PFSK-1 (cell line): ENCODE measurements around the gene TARBP1.

Experiments used
- FOXP2 ChIP-seq: optimal IDR thresholded peaks from 2 replicates; pipeline ENCODE3; 2011; ENCODE audit warnings: borderline replicate concordance, control low read depth, inconsistent platforms; ENCODE audit not compliant: insufficient read depth; ENCODE audit errors: extremely low read length, extremely low read depth
- POLR2AphosphoS5 ChIP-seq: IDR thresholded peaks from 2 replicates; pipeline ENCODE4 v1.6.1; 2012; ENCODE audit warnings: low read depth, mild to moderate bottlenecking, control low read depth, low read length, moderate library complexity
- REST ChIP-seq, 2 experiments: IDR thresholded peaks; 2 replicates each; pipeline versions ENCODE4 v1.6.1 to v1.8.0; 2011 to 2012; ENCODE audit warnings: low read depth in 2 of 2, low read length in 2 of 2, control low read depth in 1 of 2, inconsistent platforms in 1 of 2, mild to moderate bottlenecking in 1 of 2, moderate library complexity in 1 of 2; ENCODE audit not compliant: insufficient read depth in 1 of 2
- SIN3A ChIP-seq: IDR thresholded peaks from 2 replicates; pipeline ENCODE4 v1.6.1; 2012; ENCODE audit warnings: mild to moderate bottlenecking, low read length, moderate library complexity, borderline replicate concordance; ENCODE audit not compliant: insufficient read depth
- TAF1 ChIP-seq: IDR thresholded peaks from 2 replicates; pipeline ENCODE4 v1.6.1; 2012; ENCODE audit warnings: low read length, control low read depth, borderline replicate concordance; ENCODE audit not compliant: insufficient read depth

Gene TARBP1

GRCh38 chr1:234369033-234369430 lies 109.9 kb downstream of the TARBP1 start:
- no peak for TF ChIP-seq FOXP2

GRCh38 chr1:234368320-234369032 lies 110.5 kb downstream of the TARBP1 start:
- no peak for TF ChIP-seq REST (IDR thresholded peaks at IDR 0.05; ENCODE audit: insufficient read depth in 1 of 2, low read depth in 2 of 2, low read length in 2 of 2)

GRCh38 chr1:234362558-234362957 lies 116.4 kb downstream of the TARBP1 start:
- TF ChIP-seq FOXP2 (no peak), REST (IDR thresholded peaks at IDR 0.05; ENCODE audit: insufficient read depth in 1 of 2, low read depth in 2 of 2, low read length in 2 of 2) (no peak), POLR2AphosphoS5 (no peak), SIN3A (no peak), TAF1 (no peak)

- TF ChIP-seq SIN3A, result no peak
- TF ChIP-seq TAF1, result no peak
- TF ChIP-seq POLR2AphosphoS5, result no peak
- TF ChIP-seq REST (IDR thresholded peaks at IDR 0.05; ENCODE audit: insufficient read depth in 1 of 2, low read depth in 2 of 2, low read length in 2 of 2), result no peak
- TF ChIP-seq FOXP2, result no peak
Observed at GRCh38 chr1:234361102-234361603, 117.8 kb downstream of the TARBP1 start.

GRCh38 chr1:234357831-234358230 lies 121.1 kb downstream of the TARBP1 start:
- no peak for TF ChIP-seq SIN3A
- TF ChIP-seq FOXP2, result no peak
- TF ChIP-seq TAF1, result no peak
- TF ChIP-seq REST (IDR thresholded peaks at IDR 0.05; ENCODE audit: insufficient read depth in 1 of 2, low read depth in 2 of 2, low read length in 2 of 2), result no peak
